ENCODE measurements around the gene ZNF555.

Gene ZNF555

DNA sequence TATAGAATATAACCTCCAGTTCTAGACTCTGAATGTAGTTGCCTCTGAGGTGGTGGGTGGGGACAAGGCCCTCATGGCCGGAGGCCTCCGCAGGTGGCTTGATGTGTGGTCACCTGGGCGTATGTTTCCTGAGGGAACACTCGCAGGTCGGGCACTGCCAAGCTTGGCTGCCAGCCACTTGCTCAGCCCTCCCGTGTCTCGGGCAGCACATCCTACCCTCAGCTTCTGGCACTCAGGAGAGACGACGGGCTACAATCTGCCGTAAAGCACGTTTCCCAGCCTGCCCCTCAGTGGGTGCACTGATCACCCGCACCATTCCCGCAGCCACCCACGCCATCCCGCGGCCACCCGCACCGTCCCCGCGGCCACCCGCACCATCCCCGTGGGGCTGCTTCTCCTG lies 40.8 kb upstream of the ZNF555 start:
- in situ Hi-C loops (cut with HindIII; ENCODE audit: low pct_ligation_motif_present, low sequenced_read_pairs) = no loop called here
- peaks cover 34% of the 10 kb centered on the region for H3K36me3 ChIP-seq (replicated peaks)
- no peak for DNase-seq

GRCh38 chr19:2802826-2803225 lies 38.4 kb upstream of the ZNF555 start:
- Histone ChIP-seq H3K4me3 (ENCODE audit: low read depth, low read length) (no peak overlapping the region), H3K36me3 (replicated peaks) (peaks cover 47% of the 10 kb centered on the region), H3K27ac (no peak overlapping the region), H3K27me3 (replicated peaks) (no peaks in the 10 kb centered on the region)
- in situ Hi-C loops (cut with HindIII; ENCODE audit: low pct_ligation_motif_present, low sequenced_read_pairs) = no loop called here
- TF ChIP-seq, protein P1, sequence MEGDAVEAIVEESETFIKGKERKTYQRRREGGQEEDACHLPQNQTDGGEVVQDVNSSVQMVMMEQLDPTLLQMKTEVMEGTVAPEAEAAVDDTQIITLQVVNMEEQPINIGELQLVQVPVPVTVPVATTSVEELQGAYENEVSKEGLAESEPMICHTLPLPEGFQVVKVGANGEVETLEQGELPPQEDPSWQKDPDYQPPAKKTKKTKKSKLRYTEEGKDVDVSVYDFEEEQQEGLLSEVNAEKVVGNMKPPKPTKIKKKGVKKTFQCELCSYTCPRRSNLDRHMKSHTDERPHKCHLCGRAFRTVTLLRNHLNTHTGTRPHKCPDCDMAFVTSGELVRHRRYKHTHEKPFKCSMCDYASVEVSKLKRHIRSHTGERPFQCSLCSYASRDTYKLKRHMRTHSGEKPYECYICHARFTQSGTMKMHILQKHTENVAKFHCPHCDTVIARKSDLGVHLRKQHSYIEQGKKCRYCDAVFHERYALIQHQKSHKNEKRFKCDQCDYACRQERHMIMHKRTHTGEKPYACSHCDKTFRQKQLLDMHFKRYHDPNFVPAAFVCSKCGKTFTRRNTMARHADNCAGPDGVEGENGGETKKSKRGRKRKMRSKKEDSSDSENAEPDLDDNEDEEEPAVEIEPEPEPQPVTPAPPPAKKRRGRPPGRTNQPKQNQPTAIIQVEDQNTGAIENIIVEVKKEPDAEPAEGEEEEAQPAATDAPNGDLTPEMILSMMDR (IDR thresholded peaks at IDR 0.05; ENCODE audit: low read depth, low read length, missing control alignments) = no peak
- no peak for DNase-seq

More for the DNA sequence above, 40.8 kb upstream of the ZNF555 start:
- H3K27me3 ChIP-seq (replicated peaks) = no peaks in the 10 kb centered on the region
- H3K27ac ChIP-seq = no peak overlapping the region
- no peak overlapping the region for H3K4me3 ChIP-seq (ENCODE audit: low read depth, low read length)
- TF ChIP-seq, protein P1 (IDR thresholded peaks at IDR 0.05; ENCODE audit: low read depth, low read length, missing control alignments) = no peak

GRCh38 chr19:2803486-2804155 lies 37.7 kb upstream of the ZNF555 start:
- Histone ChIP-seq H3K27me3 (replicated peaks) (no peaks in the 10 kb centered on the region), H3K4me3 (ENCODE audit: low read depth, low read length) (no peak overlapping the region), H3K36me3 (replicated peaks) (peaks cover 53% of the 10 kb centered on the region), H3K27ac (no peak overlapping the region)
- TF ChIP-seq, protein P1 (IDR thresholded peaks at IDR 0.05; ENCODE audit: low read depth, low read length, missing control alignments) = no peak
- no peak for DNase-seq
- in situ Hi-C loops (cut with HindIII; ENCODE audit: low pct_ligation_motif_present, low sequenced_read_pairs) = no loop called here

- Histone ChIP-seq H3K36me3 (replicated peaks) (peaks cover 56% of the 10 kb centered on the region), H3K27me3 (replicated peaks) (no peaks in the 10 kb centered on the region), H3K27ac (no peak overlapping the region), H3K4me3 (ENCODE audit: low read depth, low read length) (no peak overlapping the region)
- in situ Hi-C loops (cut with HindIII; ENCODE audit: low pct_ligation_motif_present, low sequenced_read_pairs) = no loop called here
- DNase-seq = no peak
- TF ChIP-seq, protein P1 (IDR thresholded peaks at IDR 0.05; ENCODE audit: low read depth, low read length, missing control alignments) = no peak
Measured at GRCh38 chr19:2804156-2805004, 36.9 kb upstream of the ZNF555 start.

DNA sequence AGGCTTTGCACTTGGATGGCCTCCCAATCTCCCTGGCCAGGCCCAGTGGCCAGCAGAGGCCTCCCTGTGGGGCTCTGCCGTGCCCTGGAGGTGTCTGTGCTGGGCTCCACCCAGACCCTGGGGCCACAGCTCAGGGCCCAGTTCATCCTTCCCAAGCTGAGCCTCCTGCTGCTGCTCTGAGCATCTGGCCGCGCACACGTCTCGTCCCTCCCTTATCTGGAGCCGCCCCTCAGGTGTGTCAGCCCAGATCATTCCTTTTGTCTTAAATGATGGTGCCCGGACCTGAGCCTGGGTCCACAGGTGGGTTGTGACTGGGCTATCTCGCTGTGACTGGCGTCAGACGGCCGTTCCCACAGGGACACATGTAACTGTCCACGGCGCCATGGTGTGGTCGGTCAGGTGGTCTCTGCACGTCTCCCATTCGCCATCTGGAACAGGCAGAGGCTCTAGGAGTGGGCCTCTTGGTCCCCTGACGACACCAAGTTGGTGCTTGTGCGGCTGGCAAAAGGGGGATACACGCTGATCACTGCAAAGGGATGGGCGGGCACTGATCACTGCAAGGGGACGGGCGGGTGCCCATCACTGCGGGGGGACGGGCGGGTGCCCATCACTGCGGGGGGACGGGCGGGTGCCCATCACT lies 35.9 kb upstream of the ZNF555 start:
- no peak overlapping the region for H3K27ac ChIP-seq
- DNase-seq = no peak
- in situ Hi-C loops (cut with HindIII; ENCODE audit: low pct_ligation_motif_present, low sequenced_read_pairs) = no loop called here
- peaks cover 62% of the 10 kb centered on the region for H3K36me3 ChIP-seq (replicated peaks)
- TF ChIP-seq, protein P1 (IDR thresholded peaks at IDR 0.05; ENCODE audit: low read depth, low read length, missing control alignments) = no peak
- no peak overlapping the region for H3K4me3 ChIP-seq (ENCODE audit: low read depth, low read length)
- H3K27me3 ChIP-seq (replicated peaks) = no peaks in the 10 kb centered on the region
